Right hindlimb (tissue), 1 donor: ENCODE measurements around the gene PLEKHA4.
"Not testable (repeated sequence)": the region's sequence is repeated elsewhere in the genome, so short reads cannot be mapped to it uniquely, and the experiment has no call there.

ENCODE experiments used
- DNase-seq: peaks from one replicate; pipeline ENCODE4 v3.0.0-alpha.2; 2018

PLEKHA4 gene

DNA sequence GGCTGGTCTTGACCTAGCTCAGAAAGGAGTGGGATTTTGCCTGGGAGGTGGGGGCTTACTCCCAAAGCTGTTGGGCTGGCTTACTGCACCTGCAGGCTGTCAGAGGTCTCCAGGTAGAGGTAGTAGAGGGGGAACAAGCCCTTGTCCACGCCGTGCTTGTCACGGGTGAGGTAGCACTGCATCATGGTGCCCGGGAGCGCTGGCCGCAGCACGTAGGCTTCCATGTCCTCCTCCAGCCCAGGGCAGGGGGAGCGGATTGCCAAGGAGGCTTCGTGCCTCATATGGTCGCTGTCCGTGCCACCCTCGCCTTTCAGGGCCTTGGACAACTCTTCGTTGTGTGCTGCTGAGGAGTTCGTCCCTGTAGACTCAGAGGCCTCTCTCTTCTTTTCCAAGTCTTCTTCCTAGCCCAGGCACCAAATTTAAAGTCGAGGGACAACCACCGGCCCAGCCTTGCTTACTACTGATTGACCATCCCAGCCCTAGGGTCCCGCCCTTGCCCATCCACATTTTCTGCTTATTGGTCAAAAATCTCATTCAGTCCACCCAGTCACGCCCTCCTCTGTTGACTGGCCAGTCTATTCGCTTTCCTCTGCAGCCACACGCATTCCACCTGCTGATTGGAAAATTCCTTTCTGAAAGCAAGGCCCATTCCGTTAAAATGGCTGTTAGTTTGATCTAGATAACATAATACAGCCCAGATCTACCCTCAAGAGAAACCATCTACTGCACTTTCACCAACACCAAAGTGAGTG lies 19.6 kb upstream of the PLEKHA4 start:
- DNase-seq, result no peak

DNA sequence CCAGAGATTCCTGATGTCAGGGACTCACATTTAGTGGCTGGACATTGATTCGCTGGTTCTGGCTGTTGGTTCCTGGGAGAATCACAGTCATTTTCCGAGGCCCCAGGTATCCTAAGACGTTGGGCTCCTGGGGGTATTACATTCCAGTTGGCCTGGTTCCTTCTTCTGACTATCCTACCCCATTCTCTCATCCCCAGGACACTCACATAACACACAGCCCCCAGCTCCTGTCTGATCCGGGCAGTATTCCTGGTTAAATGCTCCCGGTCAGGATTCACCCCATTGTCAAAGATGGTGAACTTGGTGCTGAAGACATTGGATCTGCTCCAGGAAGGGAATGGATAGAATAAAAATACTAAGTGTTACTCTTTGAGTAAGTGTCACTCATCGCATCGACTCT lies 15.3 kb upstream of the PLEKHA4 start:
- DNase-seq, result no peak

DNA sequence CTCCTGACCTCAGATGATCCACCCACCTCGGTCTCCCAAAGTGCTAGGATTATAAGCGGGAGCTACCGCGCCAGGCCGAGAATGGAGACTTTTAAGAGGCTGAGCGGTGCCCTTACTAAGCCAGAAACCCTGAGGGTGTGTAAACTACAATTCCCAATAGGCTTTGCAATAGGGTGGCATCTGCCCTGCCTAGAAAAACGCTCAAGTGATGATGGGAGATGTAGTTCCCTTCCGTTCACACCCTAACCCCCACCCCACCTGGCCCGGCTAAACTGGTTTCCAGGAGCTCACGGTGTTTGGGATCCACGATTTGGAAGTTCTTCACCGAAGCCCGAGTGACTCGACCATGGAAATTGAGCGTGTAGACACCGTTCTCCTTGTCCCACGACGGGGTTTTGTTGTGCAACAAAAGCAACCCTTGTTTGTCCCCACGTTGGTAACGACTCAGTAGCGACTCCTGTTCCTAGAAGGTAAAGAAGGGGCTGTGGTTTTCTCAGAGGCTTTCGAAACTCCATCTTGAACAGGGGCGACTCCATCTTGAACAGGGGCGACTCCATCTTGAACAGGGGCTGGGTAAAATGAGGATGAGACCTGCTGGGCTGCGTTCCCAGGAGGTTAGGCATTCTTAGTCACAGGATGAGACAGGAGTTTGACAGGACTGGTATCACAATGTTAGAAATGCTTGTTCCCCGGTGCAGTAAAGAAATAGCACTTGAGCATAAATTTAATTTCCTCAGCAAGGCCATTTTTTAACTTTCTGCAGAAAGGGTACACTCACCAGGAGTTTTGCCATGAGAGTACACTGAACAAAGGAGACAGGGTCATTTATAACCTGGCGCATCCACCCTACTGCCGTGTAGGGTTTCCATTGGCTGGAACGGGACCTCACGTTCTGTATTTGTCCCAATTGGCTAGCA lies 13.6 kb upstream of the PLEKHA4 start:
- no peak for DNase-seq

- not testable (repeated sequence) for DNase-seq
These were observed 11.3 kb upstream of the PLEKHA4 start for GRCh38 chr19:48879696-48880095.

- DNase-seq, result no peak
These were observed 10.7 kb upstream of the PLEKHA4 start for GRCh38 chr19:48879025-48879637.

GRCh38 chr19:48878196-48879024 lies 10.0 kb upstream of the PLEKHA4 start:
- no peak for DNase-seq

DNA sequence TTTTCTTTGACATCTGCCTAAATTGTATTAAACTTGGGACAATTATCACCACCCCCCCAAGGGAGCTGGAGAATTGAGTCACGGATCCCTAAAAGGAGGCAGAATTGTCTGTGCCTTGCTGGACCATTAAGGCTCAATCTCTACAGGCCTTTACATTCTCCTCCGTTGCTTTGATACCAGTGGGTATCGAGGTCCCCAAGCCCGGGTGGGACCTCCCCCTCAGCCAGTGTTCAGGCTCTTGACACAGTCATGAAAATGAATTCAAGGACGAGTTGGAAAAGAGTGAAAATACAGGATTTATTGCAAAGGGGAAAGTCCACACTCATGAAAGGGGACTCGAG lies 9.4 kb upstream of the PLEKHA4 start:
- DNase-seq, result no peak

GRCh38 chr19:48876043-48876981 lies 7.9 kb upstream of the PLEKHA4 start:
- not testable (repeated sequence) for DNase-seq

DNA sequence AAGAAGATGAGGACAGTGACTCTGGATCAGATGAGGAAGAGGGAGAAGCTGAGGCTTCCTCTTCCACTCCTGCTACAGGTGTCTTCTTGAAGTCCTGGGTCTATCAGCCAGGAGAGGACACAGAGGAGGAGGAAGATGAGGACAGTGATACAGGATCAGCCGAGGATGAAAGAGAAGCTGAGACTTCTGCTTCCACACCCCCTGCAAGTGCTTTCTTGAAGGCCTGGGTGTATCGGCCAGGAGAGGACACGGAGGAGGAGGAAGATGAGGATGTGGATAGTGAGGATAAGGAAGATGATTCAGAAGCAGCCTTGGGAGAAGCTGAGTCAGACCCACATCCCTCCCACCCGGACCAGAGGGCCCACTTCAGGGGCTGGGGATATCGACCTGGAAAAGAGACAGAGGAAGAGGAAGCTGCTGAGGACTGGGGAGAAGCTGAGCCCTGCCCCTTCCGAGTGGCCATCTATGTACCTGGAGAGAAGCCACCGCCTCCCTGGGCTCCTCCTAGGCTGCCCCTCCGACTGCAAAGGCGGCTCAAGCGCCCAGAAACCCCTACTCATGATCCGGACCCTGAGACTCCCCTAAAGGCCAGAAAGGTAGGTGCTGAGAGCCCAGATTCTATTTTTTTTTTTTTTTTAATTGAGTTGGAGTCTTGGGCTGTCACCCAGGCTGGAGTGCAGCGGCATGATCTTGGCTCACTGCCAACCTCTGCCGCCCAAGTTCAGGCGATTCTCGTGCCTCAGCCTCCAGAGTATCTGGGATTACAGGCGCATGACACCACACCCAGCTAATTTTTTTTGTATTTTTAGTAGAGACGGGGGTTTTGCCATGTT lies 6.1 kb upstream of the PLEKHA4 start:
- peak; percentile 34 for DNase-seq

DNA sequence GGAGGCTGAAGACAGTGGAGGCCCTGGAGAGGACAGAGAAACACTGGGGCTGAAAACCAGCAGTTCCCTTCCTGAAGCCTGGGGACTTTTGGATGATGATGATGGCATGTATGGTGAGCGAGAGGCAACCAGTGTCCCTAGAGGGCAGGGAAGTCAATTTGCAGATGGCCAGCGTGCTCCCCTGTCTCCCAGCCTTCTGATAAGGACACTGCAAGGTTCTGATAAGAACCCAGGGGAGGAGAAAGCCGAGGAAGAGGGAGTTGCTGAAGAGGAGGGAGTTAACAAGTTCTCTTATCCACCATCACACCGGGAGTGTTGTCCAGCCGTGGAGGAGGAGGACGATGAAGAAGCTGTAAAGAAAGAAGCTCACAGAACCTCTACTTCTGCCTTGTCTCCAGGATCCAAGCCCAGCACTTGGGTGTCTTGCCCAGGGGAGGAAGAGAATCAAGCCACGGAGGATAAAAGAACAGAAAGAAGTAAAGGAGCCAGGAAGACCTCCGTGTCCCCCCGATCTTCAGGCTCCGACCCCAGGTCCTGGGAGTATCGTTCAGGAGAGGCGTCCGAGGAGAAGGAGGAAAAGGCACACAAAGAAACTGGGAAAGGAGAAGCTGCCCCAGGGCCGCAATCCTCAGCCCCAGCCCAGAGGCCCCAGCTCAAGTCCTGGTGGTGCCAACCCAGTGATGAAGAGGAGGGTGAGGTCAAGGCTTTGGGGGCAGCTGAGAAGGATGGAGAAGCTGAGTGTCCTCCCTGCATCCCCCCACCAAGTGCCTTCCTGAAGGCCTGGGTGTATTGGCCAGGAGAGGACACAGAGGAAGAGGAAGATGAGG lies 5.3 kb upstream of the PLEKHA4 start:
- DNase-seq, result no peak

DNA sequence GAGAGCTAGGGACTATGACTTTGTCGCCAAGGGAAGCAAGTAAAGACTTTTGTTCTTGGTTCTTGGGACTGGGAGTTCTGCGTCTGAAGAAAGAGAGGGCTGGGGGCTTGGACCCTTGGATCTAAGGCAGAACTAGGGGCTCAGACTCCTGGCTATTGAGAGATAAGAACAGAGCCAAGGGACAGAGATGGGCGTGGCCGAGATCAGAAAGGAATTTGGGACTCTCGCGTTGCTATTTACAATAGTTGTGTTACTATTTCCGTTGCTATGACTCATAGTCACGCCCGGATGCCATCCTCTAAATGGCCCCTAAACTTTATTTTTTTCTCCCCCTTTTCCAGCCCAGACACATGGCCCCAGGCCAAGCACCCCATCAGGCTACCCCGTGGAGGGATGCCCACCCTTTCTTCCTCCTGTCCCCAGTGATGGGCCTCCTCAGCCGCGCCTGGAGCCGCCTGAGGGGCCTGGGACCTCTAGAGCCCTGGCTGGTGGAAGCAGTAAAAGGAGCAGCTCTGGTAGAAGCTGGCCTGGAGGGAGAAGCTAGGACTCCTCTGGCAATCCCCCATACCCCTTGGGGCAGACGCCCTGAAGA lies 4.6 kb upstream of the PLEKHA4 start:
- peak; percentile 87 for DNase-seq

DNA sequence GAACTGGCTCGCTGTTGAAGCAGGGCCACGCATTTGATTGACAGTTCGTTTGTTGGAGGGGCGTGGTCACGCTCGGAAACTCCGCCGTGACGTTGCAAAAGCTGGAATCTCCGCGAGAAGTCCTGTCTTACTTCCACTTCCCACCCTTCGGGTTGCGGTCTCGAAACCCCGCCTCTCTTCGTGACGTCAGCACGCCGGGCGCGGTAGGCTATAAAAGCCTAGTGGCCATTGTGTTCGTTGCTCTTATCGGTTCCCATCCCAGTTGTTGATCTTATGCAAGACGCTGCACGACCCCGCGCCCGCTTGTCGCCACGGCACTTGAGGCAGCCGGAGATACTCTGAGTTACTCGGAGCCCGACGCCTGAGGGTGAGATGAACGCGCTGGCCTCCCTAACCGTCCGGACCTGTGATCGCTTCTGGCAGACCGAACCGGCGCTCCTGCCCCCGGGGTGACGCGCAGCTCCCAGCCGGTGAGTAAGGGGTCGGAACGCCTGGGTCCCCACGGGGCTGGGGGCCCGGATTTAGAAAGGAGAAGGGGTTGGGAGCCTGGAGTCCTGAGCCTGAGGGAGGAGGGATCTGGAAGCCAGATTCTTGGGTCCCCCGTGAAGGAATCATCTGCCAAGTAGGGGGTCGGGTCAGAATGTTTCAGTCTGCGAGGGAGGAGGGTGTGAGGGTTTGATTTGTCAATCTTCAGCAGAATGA lies 3.9 kb upstream of the PLEKHA4 start, which contains the start of gene PPP1R15A:
TSS of gene PPP1R15A (plus strand) at position 240 of the 702 bp plus-strand sequence. CDS start 813 bp downstream, outside the sequence.
- peak; percentile 99 for DNase-seq

- DNase-seq, result not testable (repeated sequence)
These were observed 3.2 kb upstream of the PLEKHA4 start for GRCh38 chr19:48871471-48872181.

GRCh38 chr19:48870048-48870447 lies 1.6 kb upstream of the PLEKHA4 start:
- no peak for DNase-seq

GRCh38 chr19:48867746-48868113 lies 687 bp downstream of the PLEKHA4 start:
- peak; percentile 59 for DNase-seq

GRCh38 chr19:48867123-48867745 lies 1.2 kb downstream of the PLEKHA4 start:
- DNase-seq, result peak; percentile 77

GRCh38 chr19:48866692-48867091 lies 1.7 kb downstream of the PLEKHA4 start:
- no peak for DNase-seq
